HT-29 (cell line): ENCODE results near the gene SLC35F1. TPM values are rescaled to one million over a fixed set of nuclear protein-coding genes. Genes with fewer than 3 reads are reported as not detected.
"Not testable (repeated sequence)": the region's sequence is repeated elsewhere in the genome, so short reads cannot be mapped to it uniquely, and the experiment has no call there.

ENCODE experiments used
- DNase-seq: peaks from one replicate; pipeline ENCODE4 v3.0.0-alpha.2; 2015; ENCODE audit warnings: low spot score
- total RNA-seq: library from RNA; depleted of rRNA; stranded (reverse); fragments of >200 nt; shearing (Covaris generic); gene quantifications from 2 replicates; pipeline ENCODE4 v1.2.3, GENCODE V29; 2014; rRNA removed

SLC35F1 gene
- total RNA-seq: not detected in 2 replicates

DNA sequence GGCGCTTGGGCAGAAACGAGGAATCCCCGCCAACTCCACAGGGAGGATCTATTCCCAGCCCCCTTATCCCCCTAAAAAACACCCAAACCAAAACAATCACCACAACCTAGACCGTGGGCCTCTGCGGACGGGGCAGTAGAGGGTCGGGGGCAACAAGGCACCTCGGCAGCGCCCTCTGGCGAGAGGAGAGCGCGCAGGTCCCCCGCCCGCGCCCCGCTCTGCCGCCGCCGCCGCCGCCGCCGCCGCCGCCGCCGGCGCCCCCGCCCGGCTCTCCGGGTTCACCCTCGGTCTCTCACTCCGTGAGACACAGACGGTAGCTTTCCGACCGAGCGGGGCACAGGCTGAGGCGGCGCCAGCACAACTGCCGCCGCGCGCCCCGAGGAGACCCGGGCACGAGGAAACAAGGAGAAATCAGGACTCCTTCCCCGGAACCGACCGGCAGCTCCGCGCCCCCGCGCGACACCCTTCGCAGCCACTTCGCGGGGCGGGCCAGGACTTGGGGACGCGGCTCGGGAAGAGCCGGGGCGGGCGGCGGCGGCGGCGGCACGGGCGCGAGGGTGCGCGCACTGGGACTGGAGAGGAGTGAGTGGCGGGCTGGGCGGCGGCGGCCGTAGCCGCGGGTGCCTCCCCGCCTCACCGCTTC, at the start of gene SLC35F1:
Gene SLC35F1 (plus strand): TSS at position 307 of the 643 bp plus-strand sequence.
- no peak for DNase-seq

DNA sequence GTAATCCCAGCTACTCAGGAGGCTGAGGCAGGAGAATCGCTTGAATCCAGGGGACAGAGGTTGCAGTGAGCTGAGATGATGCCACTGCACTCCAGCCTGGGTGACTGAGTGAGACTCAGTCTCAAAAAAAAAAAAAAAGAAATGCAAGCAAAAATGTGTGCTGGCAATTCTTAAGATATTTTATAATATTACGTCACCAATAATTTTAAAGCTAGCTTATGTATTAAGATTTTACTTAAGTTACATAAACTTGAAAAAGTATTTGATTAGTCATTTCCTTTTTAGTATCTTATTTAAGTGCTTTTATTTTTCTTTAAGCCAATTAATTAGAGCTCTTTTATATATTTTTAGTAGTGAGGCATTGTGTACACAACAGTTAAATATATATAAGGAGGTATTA, 48.5 kb upstream of the SLC35F1 start:
- not testable (repeated sequence) for DNase-seq

- no peak for DNase-seq
Observed at GRCh38 chr6:117861545-117861944, 45.5 kb upstream of the SLC35F1 start.

DNA sequence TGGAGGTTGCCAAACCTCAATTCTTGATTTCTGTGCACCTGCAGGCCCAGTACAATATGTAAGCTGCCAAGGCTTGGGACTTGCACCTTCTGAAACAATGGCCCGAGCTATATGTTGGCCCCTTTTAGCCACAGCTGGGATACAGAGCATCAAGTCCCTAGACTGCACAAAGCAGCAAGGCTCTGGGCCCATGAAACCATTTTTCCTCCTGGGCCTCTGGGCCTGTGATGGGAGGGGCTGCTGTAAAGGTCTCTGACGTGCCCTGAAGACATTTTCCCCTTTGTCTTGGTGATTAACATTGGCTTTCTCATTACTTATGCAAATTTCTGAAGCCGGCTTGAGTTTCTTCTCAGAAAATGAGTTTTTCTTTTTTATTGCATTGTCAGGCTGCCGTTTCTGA, 40.5 kb upstream of the SLC35F1 start:
- DNase-seq: no peak

GRCh38 chr6:117870486-117871242, 36.4 kb upstream of the SLC35F1 start:
- no peak for DNase-seq

GRCh38 chr6:117880824-117881223, 26.2 kb upstream of the SLC35F1 start:
- no peak for DNase-seq

GRCh38 chr6:117890172-117890571, 16.9 kb upstream of the SLC35F1 start:
- no peak for DNase-seq

DNA sequence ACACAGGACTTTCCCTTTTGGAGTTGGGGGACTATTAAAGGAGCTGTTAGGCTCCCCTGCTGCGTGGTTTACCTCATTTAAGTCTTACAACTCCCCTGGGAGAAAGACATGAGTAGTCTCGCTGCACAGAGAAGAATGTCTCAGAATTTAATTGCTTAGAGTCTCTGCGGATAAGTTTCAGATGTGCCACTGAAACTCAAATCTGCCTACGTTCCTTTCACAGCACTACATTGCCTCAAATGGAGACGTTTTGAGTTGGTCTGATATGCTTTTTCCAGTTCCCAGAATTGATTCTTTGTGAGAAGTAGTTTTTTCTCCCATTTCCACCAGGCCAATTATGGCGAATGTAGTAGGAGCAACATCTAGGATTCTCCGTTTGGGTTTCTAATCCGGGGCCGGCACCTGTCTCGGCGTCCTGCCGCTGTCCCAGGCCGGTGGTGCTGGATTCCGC, 532 bp upstream of the SLC35F1 start:
- DNase-seq: no peak

GRCh38 chr6:117907601-117908245, 659 bp downstream of the SLC35F1 start:
- DNase-seq: no peak

DNA sequence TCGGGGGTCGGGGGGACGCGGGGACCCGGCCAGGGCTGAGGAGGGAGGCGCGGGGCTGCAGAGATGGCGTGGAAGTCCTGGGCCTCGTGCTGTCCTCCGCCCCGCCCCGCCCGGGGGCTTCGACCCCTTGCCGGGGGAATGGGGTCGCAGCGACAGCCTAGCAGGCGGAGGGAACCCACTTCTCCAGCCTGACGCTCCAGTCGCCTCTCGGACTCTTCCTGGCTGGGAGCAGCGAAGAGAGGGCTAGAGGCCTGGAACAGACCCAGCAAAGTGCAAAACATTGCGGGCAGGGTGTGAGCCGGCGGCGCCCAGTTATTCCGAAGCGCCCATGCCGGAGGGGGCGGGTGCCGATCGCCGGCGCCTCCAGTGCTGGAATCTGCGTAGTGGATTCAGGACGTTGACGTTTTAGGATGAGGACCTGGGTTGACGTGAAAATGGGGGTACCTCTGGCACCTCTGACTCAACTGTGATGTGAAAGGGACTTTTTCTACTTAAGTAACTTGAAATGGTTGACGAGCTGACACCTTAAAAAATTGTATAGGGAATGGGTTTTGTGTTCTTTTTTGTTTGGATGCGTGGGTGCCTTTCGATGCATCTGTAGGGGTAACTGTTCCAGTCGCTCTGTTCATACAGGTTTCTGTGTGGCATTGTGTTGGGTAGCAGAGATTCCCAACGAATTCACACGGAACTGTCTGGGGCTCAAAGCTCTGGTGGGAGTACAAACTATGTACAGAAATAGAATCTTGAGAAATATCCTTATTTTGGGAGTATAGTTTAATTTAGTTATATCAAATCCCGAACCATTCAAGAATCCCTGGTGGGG, 1.4 kb downstream of the SLC35F1 start:
- no peak for DNase-seq

- no peak for DNase-seq
Observed at GRCh38 chr6:117909638-117910037, 2.6 kb downstream of the SLC35F1 start.

- no peak for DNase-seq
Observed at GRCh38 chr6:117910549-117910948, 3.5 kb downstream of the SLC35F1 start.

GRCh38 chr6:117911150-117911549, 4.1 kb downstream of the SLC35F1 start:
- DNase-seq: no peak

- DNase-seq: no peak
Observed at GRCh38 chr6:117911660-117912059, 4.6 kb downstream of the SLC35F1 start.

GRCh38 chr6:117915846-117916245, 8.8 kb downstream of the SLC35F1 start:
- DNase-seq: no peak

DNA sequence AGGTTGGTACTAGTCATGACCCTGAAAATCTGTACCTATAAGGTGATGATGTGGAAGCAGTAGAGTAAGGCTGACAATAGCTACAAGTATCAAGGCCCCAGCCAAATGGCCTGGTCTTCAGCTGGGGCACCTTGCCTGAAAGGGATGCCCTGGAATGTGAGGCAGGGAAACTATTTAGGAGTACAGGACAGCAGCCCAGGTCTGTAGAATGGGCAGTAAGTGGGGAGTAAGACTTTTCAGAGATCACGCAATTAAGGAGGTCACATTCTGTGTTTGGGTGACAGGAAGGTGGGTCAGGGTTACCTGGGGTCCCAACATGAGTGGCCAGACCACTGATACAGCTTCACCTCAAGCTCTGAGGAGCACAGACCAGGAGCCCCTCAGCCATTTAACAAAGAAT, 9.4 kb downstream of the SLC35F1 start:
- DNase-seq: no peak

- DNase-seq: no peak
Observed at GRCh38 chr6:117917176-117917575, 10.1 kb downstream of the SLC35F1 start.

- no peak for DNase-seq
Observed at GRCh38 chr6:117918454-117918853, 11.4 kb downstream of the SLC35F1 start.

GRCh38 chr6:117919275-117919674, 12.2 kb downstream of the SLC35F1 start:
- DNase-seq: no peak

- no peak for DNase-seq
Observed at GRCh38 chr6:117919775-117920729, 13.0 kb downstream of the SLC35F1 start.

DNA sequence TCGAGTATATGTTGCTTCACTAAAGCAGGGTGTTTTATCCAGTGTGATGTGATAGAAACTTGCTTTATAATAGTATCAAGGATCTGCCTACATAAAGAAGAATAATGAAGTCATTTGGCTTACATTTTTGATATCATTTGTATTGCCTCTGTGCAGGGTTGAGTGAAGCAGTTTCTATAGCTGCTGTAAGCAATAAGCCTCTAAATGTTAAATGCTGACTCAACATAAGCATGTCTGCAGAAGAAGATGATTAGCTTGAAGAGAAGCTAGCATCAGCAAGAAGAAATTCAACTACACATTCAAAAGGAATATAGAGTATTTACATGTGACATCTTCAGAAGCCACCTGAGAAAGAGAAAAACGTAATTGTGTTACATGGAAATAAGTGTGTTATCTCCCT, 17.6 kb downstream of the SLC35F1 start:
- no peak for DNase-seq
